SK-N-SH (cell line): Measurements from ENCODE around the gene GRK2.

Source experiments
- CTCF ChIP-seq: fragments of 200-600 bp; sonication (generic); IDR thresholded peaks from 2 replicates; pipeline ENCODE4 v1.6.1; 2017; ENCODE audit warnings: antibody characterized with exemption, mild to moderate bottlenecking, moderate library complexity
- EP300 ChIP-seq, 2 experiments: IDR thresholded peaks; 2 replicates each; pipeline versions ENCODE4 v1.4.0 to v1.6.1; 2012; ENCODE audit warnings: borderline replicate concordance in 1 of 2, low read depth in 1 of 2, low read length in 1 of 2
- EZH2phosphoT487 ChIP-seq: fragments of 200-600 bp; sonication (generic); IDR thresholded peaks from 2 replicates; pipeline ENCODE4 v1.6.1; 2017; ENCODE audit warnings: low read depth, mixed run types, mild to moderate bottlenecking, antibody characterized with exemption, moderate library complexity, borderline replicate concordance
- FOSL2 ChIP-seq: IDR thresholded peaks from 2 replicates; pipeline ENCODE4 v1.4.0; 2012; ENCODE audit warnings: low read depth, mild to moderate bottlenecking, moderate library complexity, borderline replicate concordance
- GABPA ChIP-seq: IDR thresholded peaks from 2 replicates; pipeline ENCODE4 v1.4.0; 2012; ENCODE audit warnings: low read depth, mild to moderate bottlenecking
- NFIC ChIP-seq: IDR thresholded peaks from 2 replicates; pipeline ENCODE4 v1.4.0; 2012; ENCODE audit warnings: borderline replicate concordance
- USF2 ChIP-seq: fragments of 150-350 bp; IDR thresholded peaks from 2 replicates; pipeline ENCODE4 v1.6.1; 2017; ENCODE audit warnings: antibody characterized with exemption, low read length, low read depth, borderline replicate concordance

- TF ChIP-seq EZH2phosphoT487 = no peak
- TF ChIP-seq CTCF = no peak; the same call in 1 of the 2 replicates
- no peak for TF ChIP-seq EP300 (IDR thresholded peaks at IDR 0.05; ENCODE audit: borderline replicate concordance in 1 of 2, low read depth in 1 of 2, low read length in 1 of 2)
- TF ChIP-seq USF2 = no peak
- TF ChIP-seq GABPA = no peak
- no peak for TF ChIP-seq NFIC
- TF ChIP-seq FOSL2 = no peak
These were observed 4.2 kb upstream of the GRK2 start for GRCh38 chr11:67261946-67262681.
